ENCODE data around the gene FGR. TPM values are rescaled to one million over a fixed set of nuclear protein-coding genes. Genes with fewer than 3 reads are reported as not detected.

FGR gene
- total and polyA plus RNA-seq, 8 donors, result 0.51 to 6.8 (median 3.1) TPM

DNA sequence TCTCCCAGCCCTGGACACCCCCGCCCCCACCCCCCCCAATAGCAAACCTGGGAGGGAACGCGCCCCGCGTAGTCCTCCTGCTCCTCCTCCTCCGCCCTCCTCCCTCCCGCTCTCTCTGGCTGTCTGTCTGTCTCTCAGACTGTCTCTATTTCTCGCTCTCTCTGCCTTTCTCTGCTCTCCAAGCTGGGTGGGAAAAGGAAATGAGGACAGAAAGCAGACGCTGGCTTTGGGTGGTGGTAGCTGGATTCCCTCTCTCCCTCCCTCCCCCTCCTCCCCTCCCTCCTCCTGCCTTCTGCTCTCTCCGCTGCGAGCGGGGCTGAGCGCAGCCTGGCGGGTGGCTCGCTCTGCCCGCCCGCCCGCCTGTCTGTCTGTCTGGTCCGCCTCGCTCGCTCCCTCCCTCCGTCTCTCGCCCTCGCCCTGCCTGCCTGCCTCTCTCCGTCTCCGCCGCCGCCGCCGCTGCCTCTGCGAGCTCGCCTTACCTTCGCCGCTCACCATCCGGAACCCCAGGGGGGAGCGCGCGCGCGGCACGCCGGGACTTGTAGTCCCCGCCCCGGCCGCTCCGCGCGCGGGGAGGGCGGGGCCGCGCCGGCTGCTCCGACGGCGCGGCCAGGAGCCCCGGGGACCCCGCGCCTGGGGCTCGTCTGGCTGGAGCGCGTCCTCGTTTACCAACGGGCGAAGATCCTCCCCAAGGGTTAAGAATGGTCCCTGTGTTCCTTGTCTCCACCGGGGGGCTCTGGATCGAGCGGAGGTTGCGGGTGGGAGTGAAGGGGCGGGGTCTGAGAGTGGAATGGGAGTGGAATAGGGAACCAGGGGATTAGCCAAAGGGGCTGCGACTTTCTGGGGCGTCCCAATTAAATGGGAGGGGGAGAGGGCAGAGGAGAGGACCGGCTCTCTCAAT lies 31.1 kb downstream of the FGR start, which contains the start of gene AHDC1:
AHDC1 (minus strand) TSS at position 464 of the 898 bp plus-strand sequence. CDS start 52,029 bp downstream, outside the sequence.
- peak within 1 kb of the TSS; percentile 72 to 100 (median 88) for H3K4me3 ChIP-seq
- no peaks in the 10 kb centered on the region for H3K9me3 ChIP-seq
- intact Hi-C loops (cut with DNase I), result loop anchor here in 2 of 3 donors (2.0 to 5.0 kb wide), 2 partner anchors 43 to 47 kb away; no protein-coding TSS in a partner anchor
- ATAC-seq (peak; percentile 76 to 85 (median 80)), FAIRE-seq (no peak), DNase-seq (peak; percentile 88 to 97 (median 91))
- H3K27ac ChIP-seq, result peak within 1 kb of the TSS; percentile 76 to 85 (median 80)
- WGBS, 2 donors, result 1% methylated on average over 41 to 74 of the region's 74 CpGs
- no peaks in the 10 kb centered on the region for H3K27me3 ChIP-seq
- H3K36me3 ChIP-seq, result no peaks in the 10 kb centered on the region
- TF ChIP-seq, protein P1, sequence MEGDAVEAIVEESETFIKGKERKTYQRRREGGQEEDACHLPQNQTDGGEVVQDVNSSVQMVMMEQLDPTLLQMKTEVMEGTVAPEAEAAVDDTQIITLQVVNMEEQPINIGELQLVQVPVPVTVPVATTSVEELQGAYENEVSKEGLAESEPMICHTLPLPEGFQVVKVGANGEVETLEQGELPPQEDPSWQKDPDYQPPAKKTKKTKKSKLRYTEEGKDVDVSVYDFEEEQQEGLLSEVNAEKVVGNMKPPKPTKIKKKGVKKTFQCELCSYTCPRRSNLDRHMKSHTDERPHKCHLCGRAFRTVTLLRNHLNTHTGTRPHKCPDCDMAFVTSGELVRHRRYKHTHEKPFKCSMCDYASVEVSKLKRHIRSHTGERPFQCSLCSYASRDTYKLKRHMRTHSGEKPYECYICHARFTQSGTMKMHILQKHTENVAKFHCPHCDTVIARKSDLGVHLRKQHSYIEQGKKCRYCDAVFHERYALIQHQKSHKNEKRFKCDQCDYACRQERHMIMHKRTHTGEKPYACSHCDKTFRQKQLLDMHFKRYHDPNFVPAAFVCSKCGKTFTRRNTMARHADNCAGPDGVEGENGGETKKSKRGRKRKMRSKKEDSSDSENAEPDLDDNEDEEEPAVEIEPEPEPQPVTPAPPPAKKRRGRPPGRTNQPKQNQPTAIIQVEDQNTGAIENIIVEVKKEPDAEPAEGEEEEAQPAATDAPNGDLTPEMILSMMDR (IDR thresholded peaks at IDR 0.05), result no peak
- H3K4me1 ChIP-seq, result peaks cover 6 to 23% (median 18%) of the 10 kb centered on the region in 3 donors

DNA sequence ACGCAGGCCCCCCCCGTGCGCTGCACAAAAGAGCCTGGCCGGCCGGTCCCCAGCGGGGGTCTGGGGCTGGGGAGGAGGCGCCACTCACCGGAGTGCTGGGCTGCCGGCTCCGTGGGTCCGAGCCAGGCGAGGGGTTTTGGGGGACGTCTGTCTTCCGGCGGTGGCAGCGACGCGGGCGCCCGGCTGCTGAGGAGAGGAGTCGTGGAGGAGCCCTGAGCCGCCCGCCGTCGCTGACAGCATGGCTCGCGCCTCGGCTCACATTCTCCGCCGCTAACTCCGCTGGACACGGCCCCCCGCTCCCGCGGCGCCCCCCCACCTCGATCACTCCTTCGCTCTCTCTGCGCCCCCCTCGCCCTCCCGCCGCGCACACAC lies 31.7 kb downstream of the FGR start:
- DNase-seq (peak in 2 of 6 donors; percentile 76 to 89), ATAC-seq (peak; percentile 4 to 26 (median 12)), FAIRE-seq (no peak)
- Histone ChIP-seq H3K4me3 (peak overlapping the region; percentile 72 to 100 (median 88)), H3K27me3 (no peaks in the 10 kb centered on the region), H3K4me1 (peaks cover 6 to 25% (median 18%) of the 10 kb centered on the region in 3 donors), H3K9me3 (no peaks in the 10 kb centered on the region), H3K27ac (peak overlapping the region; percentile 76 to 85 (median 80)), H3K36me3 (no peaks in the 10 kb centered on the region)
- TF ChIP-seq, protein P1 (IDR thresholded peaks at IDR 0.05), result no peak
- WGBS, 2 donors, result 0 to 1% methylated on average over 25 to 42 of the region's 43 CpGs
- intact Hi-C loops (cut with DNase I), result loop anchor here in 1 of 3 donors (5.0 kb wide), 1 partner anchor 46 kb away; no protein-coding TSS in a partner anchor

DNA sequence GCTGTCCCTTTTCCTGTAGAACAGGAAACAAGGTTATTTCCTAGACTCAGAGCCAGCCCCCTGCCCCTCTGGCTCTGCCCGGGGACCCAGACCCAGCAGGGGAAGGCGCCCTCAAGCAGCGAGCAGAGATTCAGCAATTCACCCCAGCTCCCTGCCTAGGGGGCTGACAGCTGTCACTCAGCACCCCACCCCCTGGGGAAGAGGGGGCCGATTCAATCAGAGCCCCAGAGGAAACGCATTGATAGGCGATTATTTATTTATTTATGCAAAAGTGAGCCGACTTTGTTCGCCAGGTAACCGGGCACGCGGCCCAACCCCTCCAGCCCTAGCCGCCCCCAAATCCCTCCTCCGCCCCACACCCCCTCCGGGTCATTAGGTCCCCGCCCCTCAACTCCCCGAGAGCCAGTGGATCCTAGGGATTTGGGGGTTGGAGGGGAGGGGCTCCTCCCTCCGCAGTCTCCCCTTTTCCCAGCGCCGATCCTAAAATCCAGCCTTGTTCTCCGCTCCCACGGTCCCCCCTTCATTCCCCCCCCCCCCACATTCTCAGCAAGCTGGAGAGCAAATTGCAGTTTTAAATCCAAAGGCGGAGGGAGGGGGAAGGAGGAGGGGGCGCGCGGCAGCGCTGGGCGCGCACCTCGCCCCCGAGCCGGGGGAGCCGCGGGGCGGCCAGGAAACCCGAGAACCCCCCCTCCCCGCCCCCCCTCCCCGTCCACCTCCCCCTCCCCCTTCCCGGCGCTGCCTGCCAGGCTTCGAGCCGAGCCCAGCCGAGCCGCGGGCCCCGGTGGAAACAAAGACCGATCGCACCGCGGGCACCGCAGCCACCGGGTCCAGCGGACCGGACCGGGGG lies 32.3 kb downstream of the FGR start:
- H3K27ac ChIP-seq, result peak overlapping the region; percentile 76 to 85 (median 80)
- FAIRE-seq (no peak), ATAC-seq (peak; percentile 49 to 65 (median 54)), DNase-seq (peak in 5 of 6 donors; percentile 66 to 86 (median 69))
- intact Hi-C loops (cut with DNase I), result loop anchor here in 1 of 3 donors (5.0 kb wide), 1 partner anchor 45 kb away; no protein-coding TSS in a partner anchor
- no peaks in the 10 kb centered on the region for H3K36me3 ChIP-seq
- H3K4me1 ChIP-seq, result peaks cover 6 to 25% (median 18%) of the 10 kb centered on the region in 3 donors
- TF ChIP-seq, protein P1 (IDR thresholded peaks at IDR 0.05), result no peak
- 2% methylated on average over 21 to 45 of the region's 54 CpGs for WGBS, 2 donors
- no peaks in the 10 kb centered on the region for H3K9me3 ChIP-seq
- no peaks in the 10 kb centered on the region for H3K27me3 ChIP-seq
- H3K4me3 ChIP-seq, result peak overlapping the region; percentile 72 to 100 (median 88)

DNA sequence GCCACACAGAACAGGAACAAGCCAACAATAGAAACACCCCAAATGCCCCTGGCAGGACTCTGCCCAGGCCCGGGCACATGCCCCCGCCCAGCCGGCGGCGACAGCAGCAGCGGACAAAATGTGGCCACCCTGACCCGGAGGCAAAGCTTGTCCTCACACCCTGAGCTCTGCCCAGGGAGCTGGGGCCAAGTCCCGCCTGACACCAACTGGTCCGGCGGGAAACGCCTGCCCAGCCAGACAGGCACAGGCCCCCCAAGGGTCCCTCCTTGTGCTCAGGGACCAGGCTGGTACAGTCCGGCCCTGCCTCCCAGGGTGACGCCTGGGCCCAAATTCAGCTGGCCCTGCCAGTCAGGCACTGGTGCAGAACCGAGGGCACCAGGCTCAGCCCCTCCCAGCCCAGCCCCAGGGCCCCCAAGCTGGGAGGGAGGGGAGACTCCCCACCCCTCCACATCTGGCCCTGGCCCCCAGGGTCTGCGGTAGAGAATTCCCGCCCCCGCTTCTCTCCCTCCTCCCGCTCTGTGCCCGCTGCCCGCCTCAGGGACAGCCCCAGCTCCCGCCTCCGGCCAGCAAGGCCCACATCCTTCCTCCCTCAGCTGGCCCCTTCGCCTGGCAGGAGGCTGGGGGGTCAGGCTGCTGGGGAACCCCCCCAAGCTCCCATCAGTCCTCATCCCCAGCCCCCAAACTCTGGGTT lies 33.1 kb downstream of the FGR start:
- ATAC-seq (peak; percentile 4 to 31 (median 21)), FAIRE-seq (no peak), DNase-seq (peak; percentile 50 to 86 (median 64))
- TF ChIP-seq, protein P1 (IDR thresholded peaks at IDR 0.05), result no peak
- peaks cover 6 to 25% (median 18%) of the 10 kb centered on the region in 3 donors for H3K4me1 ChIP-seq
- intact Hi-C loops (cut with DNase I), result loop anchor here in 1 of 3 donors (5.0 kb wide), 1 partner anchor 45 kb away; no protein-coding TSS in a partner anchor
- peak overlapping the region; percentile 76 to 85 (median 80) for H3K27ac ChIP-seq
- H3K36me3 ChIP-seq, result no peaks in the 10 kb centered on the region
- H3K27me3 ChIP-seq, result no peaks in the 10 kb centered on the region
- 3 to 9% methylated on average over 15 to 23 of the region's 23 CpGs for WGBS, 2 donors
- H3K4me3 ChIP-seq, result peak overlapping the region; percentile 72 to 100 (median 88)
- no peaks in the 10 kb centered on the region for H3K9me3 ChIP-seq

Measured in pancreas (tissue), 10 donors.